HL-60 (cell line): Measurements from ENCODE around the gene FOSB.
"Not testable (repeated sequence)": the region's sequence is repeated elsewhere in the genome, so short reads cannot be mapped to it uniquely, and the experiment has no call there.

Experiments used
- DNase-seq, 2 experiments: peaks; one replicate each; pipeline ENCODE4 v3.0.0-alpha.2; 2010 to 2020; ENCODE audit warnings: low read depth in 1 of 2, low spot score in 1 of 2
- H3K27ac ChIP-seq: fragments of 250-450 bp; sonication (Bioruptor Pico); replicated peaks from 2 replicates; pipeline ENCODE4 v1.5.1; 2020; ENCODE audit warnings: mild to moderate bottlenecking, moderate library complexity
- H3K27me3 ChIP-seq: fragments of 250-450 bp; sonication (Bioruptor Pico); 2 replicates; pipeline ENCODE4 v1.5.1; 2021; ENCODE audit warnings: mild to moderate bottlenecking, moderate library complexity; ENCODE audit not compliant: insufficient read depth, poor library complexity, severe bottlenecking
- H3K4me3 ChIP-seq: replicated peaks from 2 replicates; pipeline ENCODE4 v1.5.1; 2011; ENCODE audit warnings: mild to moderate bottlenecking, control low read depth, low read length; ENCODE audit not compliant: insufficient read depth
- GABPA ChIP-seq: IDR thresholded peaks from 2 replicates; pipeline ENCODE4 v1.6.1; 2012; ENCODE audit warnings: low read depth
- POLR2AphosphoS5 ChIP-seq: IDR thresholded peaks from 2 replicates; pipeline ENCODE4 v1.6.1; 2012; ENCODE audit warnings: low read depth
- REST ChIP-seq: IDR thresholded peaks from 2 replicates; pipeline ENCODE4 v1.6.1; 2012; ENCODE audit warnings: low read depth; ENCODE audit not compliant: insufficient replicate concordance
- SPI1 ChIP-seq: IDR thresholded peaks from 2 replicates; pipeline ENCODE4 v1.6.1; 2012; ENCODE audit warnings: low read depth, mild to moderate bottlenecking, borderline replicate concordance
- TF ChIP-seq, protein P1 (sequence below): IDR thresholded peaks from one replicate; pipeline ENCODE4 v1.5.1; 2011; ENCODE audit warnings: low read length, control low read depth, inconsistent platforms; ENCODE audit not compliant: insufficient read depth

The FOSB gene

GRCh38 chr19:45509692-45510015 lies 41.9 kb downstream of the FOSB start:
- no peak for DNase-seq
- no peaks in the 10 kb centered on the region for H3K27me3 ChIP-seq
- no peak for TF ChIP-seq REST
- TF ChIP-seq, protein P1, sequence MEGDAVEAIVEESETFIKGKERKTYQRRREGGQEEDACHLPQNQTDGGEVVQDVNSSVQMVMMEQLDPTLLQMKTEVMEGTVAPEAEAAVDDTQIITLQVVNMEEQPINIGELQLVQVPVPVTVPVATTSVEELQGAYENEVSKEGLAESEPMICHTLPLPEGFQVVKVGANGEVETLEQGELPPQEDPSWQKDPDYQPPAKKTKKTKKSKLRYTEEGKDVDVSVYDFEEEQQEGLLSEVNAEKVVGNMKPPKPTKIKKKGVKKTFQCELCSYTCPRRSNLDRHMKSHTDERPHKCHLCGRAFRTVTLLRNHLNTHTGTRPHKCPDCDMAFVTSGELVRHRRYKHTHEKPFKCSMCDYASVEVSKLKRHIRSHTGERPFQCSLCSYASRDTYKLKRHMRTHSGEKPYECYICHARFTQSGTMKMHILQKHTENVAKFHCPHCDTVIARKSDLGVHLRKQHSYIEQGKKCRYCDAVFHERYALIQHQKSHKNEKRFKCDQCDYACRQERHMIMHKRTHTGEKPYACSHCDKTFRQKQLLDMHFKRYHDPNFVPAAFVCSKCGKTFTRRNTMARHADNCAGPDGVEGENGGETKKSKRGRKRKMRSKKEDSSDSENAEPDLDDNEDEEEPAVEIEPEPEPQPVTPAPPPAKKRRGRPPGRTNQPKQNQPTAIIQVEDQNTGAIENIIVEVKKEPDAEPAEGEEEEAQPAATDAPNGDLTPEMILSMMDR = no peak
- TF ChIP-seq POLR2AphosphoS5 = no peak
- TF ChIP-seq GABPA = no peak
- no peak for TF ChIP-seq SPI1
- peak overlapping the region; percentile 96 for H3K4me3 ChIP-seq
- H3K27ac ChIP-seq = peak overlapping the region; percentile 88

- H3K27ac ChIP-seq = peak overlapping the region; percentile 88
- DNase-seq, H3K4me3 ChIP-seq, H3K27me3 ChIP-seq: not testable (repeated sequence)
Measured at GRCh38 chr19:45510352-45510751, 42.6 kb downstream of the FOSB start.

- DNase-seq = no peak
- no peak overlapping the region for H3K27ac ChIP-seq
- TF ChIP-seq REST (no peak), SPI1 (no peak), POLR2AphosphoS5 (no peak), GABPA (no peak)
- TF ChIP-seq, protein P1 = no peak
- no peaks in the 10 kb centered on the region for H3K27me3 ChIP-seq
- H3K4me3 ChIP-seq = no peak overlapping the region
Measured at GRCh38 chr19:45511074-45511473, 43.3 kb downstream of the FOSB start.

- Histone ChIP-seq H3K4me3 (no peak overlapping the region), H3K27ac (no peak overlapping the region), H3K27me3 (no peaks in the 10 kb centered on the region)
- no peak for TF ChIP-seq SPI1
- TF ChIP-seq REST = no peak
- TF ChIP-seq POLR2AphosphoS5 = no peak
- no peak for TF ChIP-seq GABPA
- TF ChIP-seq, protein P1 = no peak
- DNase-seq = no peak
Measured at GRCh38 chr19:45512881-45513483, 45.2 kb downstream of the FOSB start.
